PFSK-1 (cell line): Measurements from ENCODE around the gene GRM1.

Experiments used
- POLR2AphosphoS5 ChIP-seq: IDR thresholded peaks from 2 replicates; pipeline ENCODE4 v1.6.1; 2012; ENCODE audit warnings: low read depth, mild to moderate bottlenecking, control low read depth, low read length, moderate library complexity
- SIN3A ChIP-seq: IDR thresholded peaks from 2 replicates; pipeline ENCODE4 v1.6.1; 2012; ENCODE audit warnings: mild to moderate bottlenecking, low read length, moderate library complexity, borderline replicate concordance; ENCODE audit not compliant: insufficient read depth
- TAF1 ChIP-seq: IDR thresholded peaks from 2 replicates; pipeline ENCODE4 v1.6.1; 2012; ENCODE audit warnings: low read length, control low read depth, borderline replicate concordance; ENCODE audit not compliant: insufficient read depth
- TF ChIP-seq, protein P1 (sequence below), 2 experiments: IDR thresholded peaks; 2 replicates each; pipeline versions ENCODE4 v1.6.1 to v1.8.0; 2011 to 2012; ENCODE audit warnings: low read depth in 2 of 2, low read length in 2 of 2, control low read depth in 1 of 2, inconsistent platforms in 1 of 2, mild to moderate bottlenecking in 1 of 2, moderate library complexity in 1 of 2; ENCODE audit not compliant: insufficient read depth in 1 of 2

DNA sequence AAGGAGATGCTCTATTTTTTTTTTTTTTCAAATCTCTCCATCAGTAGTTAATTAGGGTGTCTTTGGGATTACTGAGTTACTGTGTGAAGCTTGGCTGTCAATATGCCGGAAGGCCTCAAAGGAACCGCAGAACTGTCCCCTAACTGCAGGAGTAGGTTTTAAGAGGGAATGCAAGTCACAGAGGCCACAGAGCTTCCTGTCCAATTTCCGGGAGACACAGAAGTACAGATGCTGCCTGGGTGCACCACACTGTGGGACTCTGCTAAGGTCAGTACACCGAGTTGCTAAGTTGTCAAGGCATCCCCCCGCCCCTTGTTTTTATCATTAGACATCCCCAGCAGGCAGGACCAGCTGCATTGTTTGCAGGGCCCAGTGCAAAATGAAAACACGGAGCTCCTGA, 394.6 kb downstream of the GRM1 start:
- TF ChIP-seq, protein P1, sequence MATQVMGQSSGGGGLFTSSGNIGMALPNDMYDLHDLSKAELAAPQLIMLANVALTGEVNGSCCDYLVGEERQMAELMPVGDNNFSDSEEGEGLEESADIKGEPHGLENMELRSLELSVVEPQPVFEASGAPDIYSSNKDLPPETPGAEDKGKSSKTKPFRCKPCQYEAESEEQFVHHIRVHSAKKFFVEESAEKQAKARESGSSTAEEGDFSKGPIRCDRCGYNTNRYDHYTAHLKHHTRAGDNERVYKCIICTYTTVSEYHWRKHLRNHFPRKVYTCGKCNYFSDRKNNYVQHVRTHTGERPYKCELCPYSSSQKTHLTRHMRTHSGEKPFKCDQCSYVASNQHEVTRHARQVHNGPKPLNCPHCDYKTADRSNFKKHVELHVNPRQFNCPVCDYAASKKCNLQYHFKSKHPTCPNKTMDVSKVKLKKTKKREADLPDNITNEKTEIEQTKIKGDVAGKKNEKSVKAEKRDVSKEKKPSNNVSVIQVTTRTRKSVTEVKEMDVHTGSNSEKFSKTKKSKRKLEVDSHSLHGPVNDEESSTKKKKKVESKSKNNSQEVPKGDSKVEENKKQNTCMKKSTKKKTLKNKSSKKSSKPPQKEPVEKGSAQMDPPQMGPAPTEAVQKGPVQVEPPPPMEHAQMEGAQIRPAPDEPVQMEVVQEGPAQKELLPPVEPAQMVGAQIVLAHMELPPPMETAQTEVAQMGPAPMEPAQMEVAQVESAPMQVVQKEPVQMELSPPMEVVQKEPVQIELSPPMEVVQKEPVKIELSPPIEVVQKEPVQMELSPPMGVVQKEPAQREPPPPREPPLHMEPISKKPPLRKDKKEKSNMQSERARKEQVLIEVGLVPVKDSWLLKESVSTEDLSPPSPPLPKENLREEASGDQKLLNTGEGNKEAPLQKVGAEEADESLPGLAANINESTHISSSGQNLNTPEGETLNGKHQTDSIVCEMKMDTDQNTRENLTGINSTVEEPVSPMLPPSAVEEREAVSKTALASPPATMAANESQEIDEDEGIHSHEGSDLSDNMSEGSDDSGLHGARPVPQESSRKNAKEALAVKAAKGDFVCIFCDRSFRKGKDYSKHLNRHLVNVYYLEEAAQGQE (IDR thresholded peaks at IDR 0.05; ENCODE audit: insufficient read depth in 1 of 2, low read depth in 2 of 2, low read length in 2 of 2) = no peak
- TF ChIP-seq TAF1 (no peak), POLR2AphosphoS5 (no peak), SIN3A (no peak)
